Karpas-422 (cell line): ENCODE results near the gene CTNNBIP1. TPM values are rescaled to one million over a fixed set of nuclear protein-coding genes. Genes with fewer than 3 reads are reported as not detected.

Source experiments
- DNase-seq: peaks from one replicate; pipeline ENCODE4 v3.0.0-alpha.2; 2015
- H2AFZ ChIP-seq: fragments of 200-600 bp; sonication (generic); 2 replicates; pipeline ENCODE4 v1.6.1; 2014; ENCODE audit warnings: antibody characterized with exemption, low read length, mixed read lengths
- H3K27ac ChIP-seq: fragments of 200-600 bp; sonication (generic); 2 replicates; pipeline ENCODE4 v1.5.1; 2014; ENCODE audit warnings: mild to moderate bottlenecking, low read length, moderate library complexity
- H3K27me3 ChIP-seq: fragments of 200-600 bp; sonication (generic); 2 replicates; pipeline ENCODE4 v1.6.1; 2014; ENCODE audit warnings: low read length, mixed read lengths
- H3K36me3 ChIP-seq: fragments of 200-600 bp; sonication (generic); 2 replicates; pipeline ENCODE4 v1.6.1; 2014; ENCODE audit warnings: low read length, mixed read lengths; ENCODE audit not compliant: insufficient read depth
- H3K4me1 ChIP-seq: fragments of 200-600 bp; sonication (generic); 2 replicates; pipeline ENCODE4 v1.6.1; 2014; ENCODE audit warnings: mild to moderate bottlenecking, low read length, mixed read lengths
- H3K4me2 ChIP-seq: fragments of 200-600 bp; sonication (generic); 2 replicates; pipeline ENCODE4 v1.6.1; 2014; ENCODE audit warnings: low read length, low read depth, mild to moderate bottlenecking; ENCODE audit not compliant: poor library complexity, severe bottlenecking
- H3K4me3 ChIP-seq: fragments of 200-600 bp; sonication (generic); 2 replicates; pipeline ENCODE4 v1.5.1; 2014; ENCODE audit warnings: mild to moderate bottlenecking, antibody characterized with exemption, low read length, mixed read lengths
- H3K79me2 ChIP-seq: fragments of 200-600 bp; sonication (generic); 2 replicates; pipeline ENCODE4 v1.6.1; 2014; ENCODE audit warnings: mild to moderate bottlenecking, low read length, mixed read lengths
- H3K9ac ChIP-seq: fragments of 200-600 bp; sonication (generic); 2 replicates; pipeline ENCODE4 v1.6.0; 2014; ENCODE audit warnings: low read length
- H3K9me2 ChIP-seq: fragments of 200-600 bp; sonication (generic), shearing (Covaris generic); replicated peaks from 2 replicates; pipeline ENCODE4 v1.6.0; 2014; ENCODE audit warnings: mild to moderate bottlenecking, low read length, moderate library complexity; ENCODE audit not compliant: insufficient read depth
- H3K9me3 ChIP-seq: fragments of 300-700, 200-600 bp; sonication (generic); 2 replicates; pipeline ENCODE4 v1.6.1; 2014; ENCODE audit warnings: low read length, mixed read lengths
- H4K20me1 ChIP-seq: fragments of 200-600 bp; sonication (generic); 2 replicates; pipeline ENCODE4 v1.6.1; 2014; ENCODE audit warnings: mild to moderate bottlenecking, antibody characterized with exemption, low read length, low read depth; ENCODE audit not compliant: insufficient read depth
- total RNA-seq: library from RNA; depleted of rRNA; stranded (reverse); fragments of >200 nt; shearing (Covaris generic); gene quantifications from 2 replicates; pipeline ENCODE4 v1.2.3, GENCODE V29; 2014; ENCODE audit warnings: low replicate concordance

CTNNBIP1 gene
- total RNA-seq, 1 experiment from 2014 or later: 4.2 TPM

- no peak overlapping the region for H3K4me3 ChIP-seq
- H3K79me2 ChIP-seq: no peaks in the 10 kb centered on the region
- H3K9me3 ChIP-seq: no peaks in the 10 kb centered on the region
- peaks cover 4% of the 10 kb centered on the region; the same call in 1 of the 2 replicates for H3K4me1 ChIP-seq
- H3K9ac ChIP-seq: no peak overlapping the region
- H3K4me2 ChIP-seq: no peak overlapping the region
- H2AFZ ChIP-seq: no peak overlapping the region
- DNase-seq: no peak
- no peaks in the 10 kb centered on the region for H4K20me1 ChIP-seq
- no peaks in the 10 kb centered on the region for H3K27me3 ChIP-seq
- H3K27ac ChIP-seq: no peak overlapping the region
- no peaks in the 10 kb centered on the region for H3K36me3 ChIP-seq
- H3K9me2 ChIP-seq: no peaks in the 10 kb centered on the region
Measured at GRCh38 chr1:9901148-9902059, 8.7 kb downstream of the CTNNBIP1 start.

GRCh38 chr1:9900142-9901043 lies 9.7 kb downstream of the CTNNBIP1 start:
- Histone ChIP-seq H3K4me2 (no peak overlapping the region), H3K27me3 (no peaks in the 10 kb centered on the region), H3K9ac (no peak overlapping the region), H3K79me2 (no peaks in the 10 kb centered on the region), H3K4me3 (no peak overlapping the region), H2AFZ (no peak overlapping the region), H4K20me1 (no peaks in the 10 kb centered on the region), H3K9me3 (no peaks in the 10 kb centered on the region), H3K4me1 (peaks cover 4% of the 10 kb centered on the region; the same call in 1 of the 2 replicates), H3K27ac (no peak overlapping the region), H3K36me3 (no peaks in the 10 kb centered on the region), H3K9me2 (no peaks in the 10 kb centered on the region)
- DNase-seq: no peak

GRCh38 chr1:9894115-9894514 lies 16.0 kb downstream of the CTNNBIP1 start:
- Histone ChIP-seq H3K36me3 (no peaks in the 10 kb centered on the region), H3K79me2 (no peaks in the 10 kb centered on the region)
- peak; percentile 32 for DNase-seq

GRCh38 chr1:9892563-9893528 lies 17.2 kb downstream of the CTNNBIP1 start:
- Histone ChIP-seq H3K27me3 (no peaks in the 10 kb centered on the region), H3K4me3 (no peak overlapping the region), H2AFZ (no peak overlapping the region), H3K9ac (no peak overlapping the region), H3K27ac (no peak overlapping the region), H3K36me3 (no peaks in the 10 kb centered on the region), H3K9me2 (no peaks in the 10 kb centered on the region), H3K4me1 (peaks cover 10% of the 10 kb centered on the region), H4K20me1 (no peaks in the 10 kb centered on the region), H3K4me2 (no peak overlapping the region), H3K9me3 (no peaks in the 10 kb centered on the region), H3K79me2 (no peaks in the 10 kb centered on the region)
- DNase-seq: peak; percentile 34

More at GRCh38 chr1:9894115-9894514, 16.0 kb downstream of the CTNNBIP1 start:
- Histone ChIP-seq H3K27ac (no peak overlapping the region), H4K20me1 (no peaks in the 10 kb centered on the region), H3K4me2 (no peak overlapping the region), H3K4me1 (peaks cover 10% of the 10 kb centered on the region), H3K9me2 (no peaks in the 10 kb centered on the region), H3K9me3 (no peaks in the 10 kb centered on the region), H3K27me3 (no peaks in the 10 kb centered on the region), H3K9ac (no peak overlapping the region), H3K4me3 (no peak overlapping the region), H2AFZ (no peak overlapping the region)

GRCh38 chr1:9891207-9891606 lies 18.9 kb downstream of the CTNNBIP1 start:
- H3K9ac ChIP-seq: no peak overlapping the region
- peaks cover 10% of the 10 kb centered on the region for H3K4me1 ChIP-seq
- no peak overlapping the region for H3K27ac ChIP-seq
- no peaks in the 10 kb centered on the region for H4K20me1 ChIP-seq
- H3K9me2 ChIP-seq: no peaks in the 10 kb centered on the region
- no peaks in the 10 kb centered on the region for H3K27me3 ChIP-seq
- no peak overlapping the region for H3K4me2 ChIP-seq
- no peaks in the 10 kb centered on the region for H3K9me3 ChIP-seq
- H3K4me3 ChIP-seq: no peak overlapping the region
- DNase-seq: no peak
- no peaks in the 10 kb centered on the region for H3K79me2 ChIP-seq
- no peak overlapping the region for H2AFZ ChIP-seq
- no peaks in the 10 kb centered on the region for H3K36me3 ChIP-seq

- H3K36me3 ChIP-seq: no peaks in the 10 kb centered on the region
- DNase-seq: peak; percentile 39
- no peaks in the 10 kb centered on the region for H3K9me3 ChIP-seq
- no peaks in the 10 kb centered on the region for H3K79me2 ChIP-seq
- no peak overlapping the region for H3K4me2 ChIP-seq
- H2AFZ ChIP-seq: no peak overlapping the region
- no peak overlapping the region for H3K27ac ChIP-seq
- no peak overlapping the region for H3K4me3 ChIP-seq
- no peaks in the 10 kb centered on the region for H3K9me2 ChIP-seq
- H4K20me1 ChIP-seq: no peaks in the 10 kb centered on the region
- H3K4me1 ChIP-seq: peaks cover 10% of the 10 kb centered on the region
- H3K9ac ChIP-seq: no peak overlapping the region
- no peaks in the 10 kb centered on the region for H3K27me3 ChIP-seq
Measured at GRCh38 chr1:9890224-9890731, 19.8 kb downstream of the CTNNBIP1 start.

- Histone ChIP-seq H3K36me3 (no peaks in the 10 kb centered on the region), H3K9me2 (no peaks in the 10 kb centered on the region), H3K4me3 (no peak overlapping the region), H4K20me1 (no peaks in the 10 kb centered on the region), H2AFZ (no peak overlapping the region), H3K27ac (no peak overlapping the region), H3K4me1 (peaks cover 10% of the 10 kb centered on the region), H3K4me2 (no peak overlapping the region), H3K9ac (no peak overlapping the region), H3K27me3 (no peaks in the 10 kb centered on the region), H3K9me3 (no peaks in the 10 kb centered on the region), H3K79me2 (no peaks in the 10 kb centered on the region)
- peak; percentile 28 for DNase-seq
Measured at GRCh38 chr1:9889411-9889810, 20.7 kb downstream of the CTNNBIP1 start.
